ENCODE results near the gene RFX2.
A peak's percentile ranks its signal among the peaks of the same experiment; 100 is the strongest.

Gene RFX2

DNA sequence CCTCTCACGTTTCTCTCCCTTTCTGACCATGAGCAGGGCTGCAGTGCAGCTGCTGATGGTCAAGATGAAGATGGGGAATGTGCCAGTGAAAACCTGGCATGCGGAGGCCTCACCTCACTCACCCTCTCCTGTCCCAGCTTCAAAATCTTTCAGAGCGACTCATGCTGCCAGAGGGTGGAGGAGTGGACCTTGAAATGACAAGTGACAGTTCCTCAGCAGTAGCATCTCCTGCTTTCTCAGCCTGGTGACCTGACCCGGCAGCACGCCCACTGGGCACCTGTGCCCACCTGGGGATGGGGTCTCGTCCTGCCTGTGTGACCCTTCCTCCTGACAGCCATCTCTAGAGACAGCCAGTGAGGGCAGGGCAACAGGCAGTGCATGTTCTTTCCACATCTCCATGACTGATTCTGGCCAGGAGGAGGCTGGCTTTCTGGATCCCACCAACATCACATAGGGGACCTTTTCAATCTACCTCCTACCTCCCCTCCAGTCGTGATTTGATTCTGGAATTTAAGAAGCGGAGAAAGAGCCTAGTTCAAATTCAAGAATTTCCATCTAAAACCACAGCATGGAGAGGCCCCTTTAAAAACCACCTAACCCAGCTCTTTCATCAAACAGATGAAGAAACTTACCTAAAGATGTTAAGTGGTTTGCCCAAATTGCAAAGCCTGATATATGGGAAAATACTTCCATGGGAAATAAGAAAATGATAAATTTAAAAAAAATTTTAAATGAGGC is 45.8 kb downstream of the RFX2 start:
- peak; percentile 2; the same call in 1 of the 3 replicates for ATAC-seq
- TF ChIP-seq, protein P1, sequence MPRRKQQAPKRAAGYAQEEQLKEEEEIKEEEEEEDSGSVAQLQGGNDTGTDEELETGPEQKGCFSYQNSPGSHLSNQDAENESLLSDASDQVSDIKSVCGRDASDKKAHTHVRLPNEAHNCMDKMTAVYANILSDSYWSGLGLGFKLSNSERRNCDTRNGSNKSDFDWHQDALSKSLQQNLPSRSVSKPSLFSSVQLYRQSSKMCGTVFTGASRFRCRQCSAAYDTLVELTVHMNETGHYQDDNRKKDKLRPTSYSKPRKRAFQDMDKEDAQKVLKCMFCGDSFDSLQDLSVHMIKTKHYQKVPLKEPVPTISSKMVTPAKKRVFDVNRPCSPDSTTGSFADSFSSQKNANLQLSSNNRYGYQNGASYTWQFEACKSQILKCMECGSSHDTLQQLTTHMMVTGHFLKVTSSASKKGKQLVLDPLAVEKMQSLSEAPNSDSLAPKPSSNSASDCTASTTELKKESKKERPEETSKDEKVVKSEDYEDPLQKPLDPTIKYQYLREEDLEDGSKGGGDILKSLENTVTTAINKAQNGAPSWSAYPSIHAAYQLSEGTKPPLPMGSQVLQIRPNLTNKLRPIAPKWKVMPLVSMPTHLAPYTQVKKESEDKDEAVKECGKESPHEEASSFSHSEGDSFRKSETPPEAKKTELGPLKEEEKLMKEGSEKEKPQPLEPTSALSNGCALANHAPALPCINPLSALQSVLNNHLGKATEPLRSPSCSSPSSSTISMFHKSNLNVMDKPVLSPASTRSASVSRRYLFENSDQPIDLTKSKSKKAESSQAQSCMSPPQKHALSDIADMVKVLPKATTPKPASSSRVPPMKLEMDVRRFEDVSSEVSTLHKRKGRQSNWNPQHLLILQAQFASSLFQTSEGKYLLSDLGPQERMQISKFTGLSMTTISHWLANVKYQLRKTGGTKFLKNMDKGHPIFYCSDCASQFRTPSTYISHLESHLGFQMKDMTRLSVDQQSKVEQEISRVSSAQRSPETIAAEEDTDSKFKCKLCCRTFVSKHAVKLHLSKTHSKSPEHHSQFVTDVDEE (CRISPR knock-in tag; IDR thresholded peaks at IDR 0.05), result no peak
- TF ChIP-seq CSDC2 (CRISPR knock-in tag; IDR thresholded peaks at IDR 0.05), result no peak
- no peak for TF ChIP-seq TCF4 (CRISPR knock-in tag; IDR thresholded peaks at IDR 0.05; ENCODE audit: borderline replicate concordance)
- no peak for TF ChIP-seq CSRNP3 (CRISPR knock-in tag; IDR thresholded peaks at IDR 0.05)
- no peak for TF ChIP-seq RARB (CRISPR knock-in tag; IDR thresholded peaks at IDR 0.05)

DNA sequence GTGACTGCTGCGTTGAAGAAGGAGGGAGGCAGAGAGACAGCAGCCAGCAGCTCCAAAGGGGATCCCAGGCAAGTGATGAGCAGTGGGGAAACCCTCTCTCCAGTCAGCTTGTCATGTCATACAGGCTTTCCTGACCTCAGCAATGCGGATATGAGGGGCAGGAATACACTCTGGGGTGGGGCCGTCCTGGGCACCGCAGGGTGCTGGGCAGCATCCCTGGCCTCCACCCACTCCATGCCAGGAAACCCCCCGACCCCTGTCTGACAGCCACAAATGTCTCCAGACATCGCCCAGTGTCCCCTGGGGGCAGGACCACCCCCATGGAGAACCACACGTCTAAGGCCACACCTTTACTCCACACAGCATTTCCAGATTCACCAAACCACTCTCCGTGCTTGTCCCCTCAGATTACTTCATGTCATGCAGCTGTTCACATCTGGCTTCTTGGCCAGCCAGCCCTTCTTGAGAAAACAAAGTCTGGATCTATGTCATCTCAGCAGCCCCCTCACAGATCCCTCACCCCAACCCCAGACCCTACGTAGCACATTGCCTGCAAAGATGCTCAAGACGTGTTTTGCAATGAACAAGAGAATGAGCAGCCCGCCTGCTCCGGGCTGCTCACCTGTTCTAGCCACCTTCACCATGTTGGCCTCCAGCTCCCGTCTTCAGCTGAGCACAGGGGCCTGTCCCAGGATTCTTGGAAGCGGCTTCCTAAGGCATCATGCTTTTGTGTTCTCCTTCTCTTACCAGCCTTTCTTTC is 46.5 kb downstream of the RFX2 start:
- ATAC-seq, result no peak
- TF ChIP-seq, protein P1 (CRISPR knock-in tag; IDR thresholded peaks at IDR 0.05), result no peak
- TF ChIP-seq ZC3H10 (CRISPR knock-in tag; IDR thresholded peaks at IDR 0.05) (no peak), ZNF70 (CRISPR knock-in tag; IDR thresholded peaks at IDR 0.05) (no peak), SNAI2 (CRISPR knock-in tag; IDR thresholded peaks at IDR 0.05) (no peak), RARB (CRISPR knock-in tag; IDR thresholded peaks at IDR 0.05) (no peak), TCF4 (CRISPR knock-in tag; IDR thresholded peaks at IDR 0.05; ENCODE audit: borderline replicate concordance) (no peak), ESRRG (CRISPR knock-in tag; IDR thresholded peaks at IDR 0.05) (no peak), CSDC2 (CRISPR knock-in tag; IDR thresholded peaks at IDR 0.05) (no peak), CSRNP3 (CRISPR knock-in tag; IDR thresholded peaks at IDR 0.05) (no peak), TOX (CRISPR knock-in tag; IDR thresholded peaks at IDR 0.05; ENCODE audit: borderline replicate concordance) (no peak), ISL1 (CRISPR knock-in tag; IDR thresholded peaks at IDR 0.05) (no peak)
- TF ChIP-seq, protein P2, sequence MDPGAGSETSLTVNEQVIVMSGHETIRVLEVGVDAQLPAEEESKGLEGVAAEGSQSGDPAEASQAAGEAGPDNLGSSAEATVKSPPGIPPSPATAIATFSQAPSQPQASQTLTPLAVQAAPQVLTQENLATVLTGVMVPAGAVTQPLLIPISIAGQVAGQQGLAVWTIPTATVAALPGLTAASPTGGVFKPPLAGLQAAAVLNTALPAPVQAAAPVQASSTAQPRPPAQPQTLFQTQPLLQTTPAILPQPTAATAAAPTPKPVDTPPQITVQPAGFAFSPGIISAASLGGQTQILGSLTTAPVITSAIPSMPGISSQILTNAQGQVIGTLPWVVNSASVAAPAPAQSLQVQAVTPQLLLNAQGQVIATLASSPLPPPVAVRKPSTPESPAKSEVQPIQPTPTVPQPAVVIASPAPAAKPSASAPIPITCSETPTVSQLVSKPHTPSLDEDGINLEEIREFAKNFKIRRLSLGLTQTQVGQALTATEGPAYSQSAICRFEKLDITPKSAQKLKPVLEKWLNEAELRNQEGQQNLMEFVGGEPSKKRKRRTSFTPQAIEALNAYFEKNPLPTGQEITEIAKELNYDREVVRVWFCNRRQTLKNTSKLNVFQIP (CRISPR knock-in tag; IDR thresholded peaks at IDR 0.05; ENCODE audit: borderline replicate concordance, low read depth), result no peak

DNA sequence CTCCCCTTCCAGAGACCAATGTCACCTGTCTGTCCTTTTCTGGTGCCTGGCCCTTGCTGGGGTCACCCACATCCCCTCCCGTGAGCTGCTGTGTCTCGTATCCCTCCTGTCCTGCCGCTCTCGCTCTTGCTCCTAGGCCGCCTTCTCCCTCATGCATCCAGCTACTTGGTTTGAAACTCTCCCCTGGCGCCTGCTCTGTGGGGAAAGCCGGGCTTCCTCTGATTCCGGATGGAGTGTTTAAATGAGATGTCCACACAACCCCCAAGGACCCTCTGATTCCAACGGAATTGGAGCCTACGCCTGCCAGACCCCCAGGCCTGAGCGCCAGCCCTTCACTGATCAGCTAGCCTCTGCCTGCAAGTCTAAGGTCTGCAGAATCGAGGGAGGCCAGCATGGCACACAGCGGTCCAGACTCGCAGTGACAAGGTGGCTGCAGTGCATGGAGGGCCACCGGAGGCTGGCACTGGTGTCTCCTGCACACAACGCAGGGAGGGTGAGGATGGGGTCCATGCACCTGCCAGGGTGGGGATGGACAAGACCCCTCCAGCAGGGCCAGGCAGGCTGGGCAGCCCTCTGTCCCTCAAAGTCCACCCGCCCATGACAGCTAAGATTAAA is 47.2 kb downstream of the RFX2 start:
- TF ChIP-seq GLIS3 (CRISPR knock-in tag; IDR thresholded peaks at IDR 0.05), result no peak
- TF ChIP-seq ZNF70 (CRISPR knock-in tag; IDR thresholded peaks at IDR 0.05), result no peak
- TF ChIP-seq CSRNP3 (CRISPR knock-in tag; IDR thresholded peaks at IDR 0.05), result no peak
- TF ChIP-seq, protein P1 (CRISPR knock-in tag; IDR thresholded peaks at IDR 0.05), result no peak
- TF ChIP-seq ZC3H10 (CRISPR knock-in tag; IDR thresholded peaks at IDR 0.05), result no peak
- TF ChIP-seq PPARA (CRISPR knock-in tag; IDR thresholded peaks at IDR 0.05; ENCODE audit: borderline replicate concordance), result no peak
- TF ChIP-seq BACH2 (CRISPR knock-in tag; IDR thresholded peaks at IDR 0.05; ENCODE audit: borderline replicate concordance), result no peak
- no peak for TF ChIP-seq RARB (CRISPR knock-in tag; IDR thresholded peaks at IDR 0.05)
- no peak for TF ChIP-seq TOX (CRISPR knock-in tag; IDR thresholded peaks at IDR 0.05; ENCODE audit: borderline replicate concordance)
- no peak for TF ChIP-seq SNAI2 (CRISPR knock-in tag; IDR thresholded peaks at IDR 0.05)
- TF ChIP-seq ISL1 (CRISPR knock-in tag; IDR thresholded peaks at IDR 0.05), result no peak
- TF ChIP-seq OSR1 (CRISPR knock-in tag; IDR thresholded peaks at IDR 0.05), result no peak
- TF ChIP-seq ESRRG (CRISPR knock-in tag; IDR thresholded peaks at IDR 0.05), result no peak
- no peak for TF ChIP-seq TCF4 (CRISPR knock-in tag; IDR thresholded peaks at IDR 0.05; ENCODE audit: borderline replicate concordance)
- no peak for TF ChIP-seq ZNF8 (CRISPR knock-in tag; IDR thresholded peaks at IDR 0.05)
- ATAC-seq, result no peak
